Activated naive CD4-positive, alpha-beta T cell (primary cell): ENCODE measurements around the gene SMURF2.
A peak's percentile ranks its signal among the peaks of the same experiment; 100 is the strongest.
"Not testable (repeated sequence)": the region's sequence is repeated elsewhere in the genome, so short reads cannot be mapped to it uniquely, and the experiment has no call there.

Experiments used
- DNase-seq, 4 experiments: peaks; one replicate each; lab custom pipeline; 2025; lab: John Stamatoyannopoulos, UW

Gene SMURF2

GRCh38 chr17:64661976-64662773 lies at the start of gene SMURF2:
Gene SMURF2 (minus strand): TSS chr17:64662307. CDS start chr17:64661880, 427 bp downstream.
- peak; percentile 36 to 77 (median 54) for DNase-seq

- no peak for DNase-seq
These were observed 47.4 kb upstream of the SMURF2 start for GRCh38 chr17:64709481-64709880.

GRCh38 chr17:64707050-64707591 lies 45.0 kb upstream of the SMURF2 start:
- DNase-seq = no peak

- DNase-seq = no peak
These were observed 44.3 kb upstream of the SMURF2 start for GRCh38 chr17:64706224-64707049.

- no peak for DNase-seq
These were observed 40.7 kb upstream of the SMURF2 start for GRCh38 chr17:64702815-64703214.

- no peak for DNase-seq
These were observed 36.6 kb upstream of the SMURF2 start for GRCh38 chr17:64698725-64699124.

GRCh38 chr17:64694207-64694606 lies 32.1 kb upstream of the SMURF2 start:
- no peak for DNase-seq

GRCh38 chr17:64692187-64692586 lies 30.1 kb upstream of the SMURF2 start:
- no peak for DNase-seq

- no peak for DNase-seq
These were observed 27.0 kb upstream of the SMURF2 start for GRCh38 chr17:64689106-64689505.

GRCh38 chr17:64688481-64688880 lies 26.4 kb upstream of the SMURF2 start:
- DNase-seq = no peak

GRCh38 chr17:64687961-64688360 lies 25.9 kb upstream of the SMURF2 start:
- no peak for DNase-seq

GRCh38 chr17:64687376-64687775 lies 25.3 kb upstream of the SMURF2 start:
- DNase-seq = no peak

- DNase-seq = no peak
These were observed 24.6 kb upstream of the SMURF2 start for GRCh38 chr17:64686705-64687104.

- DNase-seq = no peak
These were observed 23.6 kb upstream of the SMURF2 start for GRCh38 chr17:64685705-64686104.

- DNase-seq = no peak
These were observed 21.7 kb upstream of the SMURF2 start for GRCh38 chr17:64683796-64684195.

- no peak for DNase-seq
These were observed 20.4 kb upstream of the SMURF2 start for GRCh38 chr17:64682261-64683181.

- no peak for DNase-seq
These were observed 17.7 kb upstream of the SMURF2 start for GRCh38 chr17:64679710-64680216.

GRCh38 chr17:64676763-64677162 lies 14.7 kb upstream of the SMURF2 start:
- no peak for DNase-seq

GRCh38 chr17:64670843-64671590 lies 8.9 kb upstream of the SMURF2 start:
- not testable (repeated sequence) for DNase-seq

- DNase-seq = not testable (repeated sequence)
These were observed 6.0 kb upstream of the SMURF2 start for GRCh38 chr17:64667807-64668721.
